SK-N-MC (cell line): ENCODE data around the gene FASTKD3.

Experiments used
- DNase-seq: peaks from one replicate; pipeline ENCODE4 v3.0.0-alpha.2; 2011; ENCODE audit warnings: low read depth, low spot score
- H3K27ac ChIP-seq: fragments of 200-600 bp; sonication (generic); 2 replicates; pipeline ENCODE4 v1.5.1; 2016; ENCODE audit warnings: mixed run types
- H3K36me3 ChIP-seq: fragments of 200-600 bp; sonication (generic); 2 replicates; pipeline ENCODE4 v1.6.1; 2017; ENCODE audit warnings: antibody characterized with exemption, low read length, mixed read lengths; ENCODE audit not compliant: insufficient read depth
- H3K4me3 ChIP-seq: fragments of 200-600 bp; sonication (generic); 2 replicates; pipeline ENCODE4 v1.5.1; 2016
- H3K9ac ChIP-seq: fragments of 200-600 bp; sonication (generic); 2 replicates; pipeline ENCODE4 v1.8.0; 2017; ENCODE audit warnings: mixed run types, mixed read lengths; ENCODE audit not compliant: insufficient read length
- H3K9me3 ChIP-seq: fragments of 200-600 bp; sonication (generic); 2 replicates; pipeline ENCODE4 v1.6.1; 2017; ENCODE audit warnings: low read depth, mild to moderate bottlenecking, antibody characterized with exemption, low read length, moderate library complexity, mixed read lengths
- EZH2 ChIP-seq: fragments of 200-600 bp; sonication (generic); IDR thresholded peaks from one replicate; pipeline ENCODE4 v1.6.1; 2017; ENCODE audit warnings: antibody characterized with exemption
- FOXP2 ChIP-seq: optimal IDR thresholded peaks from 2 replicates; pipeline ENCODE3; 2011; ENCODE audit warnings: mild to moderate bottlenecking, moderate library complexity; ENCODE audit not compliant: insufficient read depth; ENCODE audit errors: extremely low read length, control extremely low read depth
- POLR2AphosphoS5 ChIP-seq: IDR thresholded peaks from 2 replicates; pipeline ENCODE4 v1.6.1; 2012; ENCODE audit warnings: mild to moderate bottlenecking, low read depth, low read length, borderline replicate concordance

FASTKD3 gene

GRCh38 chr5:7849681-7850394 is 19.0 kb downstream of the FASTKD3 start:
- TF ChIP-seq FOXP2, result no peak
- TF ChIP-seq EZH2, result no peak
- no peak for TF ChIP-seq POLR2AphosphoS5
- Histone ChIP-seq H3K4me3 (no peak overlapping the region), H3K27ac (no peak overlapping the region), H3K36me3 (no peaks in the 10 kb centered on the region), H3K9ac (no peak overlapping the region), H3K9me3 (no peaks in the 10 kb centered on the region)
- DNase-seq, result no peak

GRCh38 chr5:7848296-7848695 is 20.5 kb downstream of the FASTKD3 start:
- no peak for DNase-seq
- TF ChIP-seq POLR2AphosphoS5 (no peak), FOXP2 (no peak), EZH2 (no peak)
- Histone ChIP-seq H3K27ac (no peak overlapping the region), H3K36me3 (no peaks in the 10 kb centered on the region), H3K4me3 (no peak overlapping the region), H3K9ac (no peak overlapping the region), H3K9me3 (no peaks in the 10 kb centered on the region)

- TF ChIP-seq POLR2AphosphoS5 (no peak), EZH2 (no peak), FOXP2 (no peak)
- no peak for DNase-seq
- Histone ChIP-seq H3K9me3 (no peaks in the 10 kb centered on the region), H3K27ac (no peak overlapping the region), H3K36me3 (no peaks in the 10 kb centered on the region), H3K9ac (no peak overlapping the region), H3K4me3 (no peak overlapping the region)
Observed at GRCh38 chr5:7846327-7846726, 22.5 kb downstream of the FASTKD3 start.

- DNase-seq, result no peak
- no peak overlapping the region for H3K27ac ChIP-seq
- no peak overlapping the region for H3K4me3 ChIP-seq
- no peaks in the 10 kb centered on the region for H3K36me3 ChIP-seq
- H3K9me3 ChIP-seq, result no peaks in the 10 kb centered on the region
- TF ChIP-seq POLR2AphosphoS5 (no peak), EZH2 (no peak), FOXP2 (no peak)
- H3K9ac ChIP-seq, result no peak overlapping the region
Observed at GRCh38 chr5:7845557-7845956, 23.3 kb downstream of the FASTKD3 start.

GRCh38 chr5:7844901-7845300 is 23.9 kb downstream of the FASTKD3 start:
- Histone ChIP-seq H3K36me3 (no peaks in the 10 kb centered on the region), H3K9ac (no peak overlapping the region), H3K9me3 (no peaks in the 10 kb centered on the region), H3K4me3 (no peak overlapping the region), H3K27ac (no peak overlapping the region)
- DNase-seq, result no peak
- no peak for TF ChIP-seq EZH2
- no peak for TF ChIP-seq FOXP2
- TF ChIP-seq POLR2AphosphoS5, result no peak

GRCh38 chr5:7842531-7842930 is 26.3 kb downstream of the FASTKD3 start:
- no peak for DNase-seq
- Histone ChIP-seq H3K9ac (no peak overlapping the region), H3K4me3 (no peak overlapping the region), H3K36me3 (no peaks in the 10 kb centered on the region), H3K27ac (no peak overlapping the region), H3K9me3 (no peaks in the 10 kb centered on the region)
- no peak for TF ChIP-seq EZH2

- H3K9me3 ChIP-seq, result no peaks in the 10 kb centered on the region
- no peak for DNase-seq
- no peak overlapping the region for H3K4me3 ChIP-seq
- no peak overlapping the region for H3K9ac ChIP-seq
- no peak for TF ChIP-seq FOXP2
- TF ChIP-seq EZH2, result no peak
- no peak for TF ChIP-seq POLR2AphosphoS5
- H3K36me3 ChIP-seq, result no peaks in the 10 kb centered on the region
- no peak overlapping the region for H3K27ac ChIP-seq
Observed at GRCh38 chr5:7837403-7837802, 31.4 kb downstream of the FASTKD3 start.

GRCh38 chr5:7834982-7835381 is 33.8 kb downstream of the FASTKD3 start:
- Histone ChIP-seq H3K4me3 (no peak overlapping the region), H3K9me3 (no peaks in the 10 kb centered on the region), H3K27ac (no peak overlapping the region), H3K36me3 (no peaks in the 10 kb centered on the region), H3K9ac (no peak overlapping the region)
- DNase-seq, result no peak
- TF ChIP-seq EZH2 (no peak), FOXP2 (no peak), POLR2AphosphoS5 (no peak)

- H3K4me3 ChIP-seq, result no peak overlapping the region
- H3K36me3 ChIP-seq, result no peaks in the 10 kb centered on the region
- H3K9me3 ChIP-seq, result no peaks in the 10 kb centered on the region
- no peak overlapping the region for H3K27ac ChIP-seq
- TF ChIP-seq FOXP2 (no peak), EZH2 (no peak), POLR2AphosphoS5 (no peak)
- no peak overlapping the region for H3K9ac ChIP-seq
- DNase-seq, result no peak
Observed at GRCh38 chr5:7828269-7828668, 40.6 kb downstream of the FASTKD3 start.
